ENCODE results near the gene DNAH9.

GRCh38 chr17:11737313-11737679, 139.0 kb downstream of the DNAH9 start:
- no peak for TF ChIP-seq CTCF (IDR thresholded peaks at IDR 0.05)
- TF ChIP-seq POLR2A (IDR thresholded peaks at IDR 0.05) = no peak

Measured in Peyer's patch (tissue), 4 donors.